Transverse colon (tissue), 3 donors: ENCODE results near the gene LRRC32.

Source experiments
- POLR2A ChIP-seq: fragments of 450-650 bp; IDR thresholded peaks from one replicate; pipeline ENCODE4 v1.6.1; 2016; ENCODE audit warnings: antibody characterized with exemption, mild to moderate bottlenecking, moderate library complexity
- TF ChIP-seq, protein P1 (sequence below), 5 experiments: fragments of 200-600 bp in 3 of 5; fragments of 450-650 bp in 2 of 5; sonication (generic) in 3 of 5; IDR thresholded peaks; 1 replicate in 2 of 5; 2 replicates in 3 of 5; pipeline ENCODE4 v1.5.1; 2016 to 2017; ENCODE audit warnings: antibody characterized with exemption in 5 of 5, inconsistent platforms in 3 of 5, mild to moderate bottlenecking in 2 of 5, moderate library complexity in 1 of 5

DNA sequence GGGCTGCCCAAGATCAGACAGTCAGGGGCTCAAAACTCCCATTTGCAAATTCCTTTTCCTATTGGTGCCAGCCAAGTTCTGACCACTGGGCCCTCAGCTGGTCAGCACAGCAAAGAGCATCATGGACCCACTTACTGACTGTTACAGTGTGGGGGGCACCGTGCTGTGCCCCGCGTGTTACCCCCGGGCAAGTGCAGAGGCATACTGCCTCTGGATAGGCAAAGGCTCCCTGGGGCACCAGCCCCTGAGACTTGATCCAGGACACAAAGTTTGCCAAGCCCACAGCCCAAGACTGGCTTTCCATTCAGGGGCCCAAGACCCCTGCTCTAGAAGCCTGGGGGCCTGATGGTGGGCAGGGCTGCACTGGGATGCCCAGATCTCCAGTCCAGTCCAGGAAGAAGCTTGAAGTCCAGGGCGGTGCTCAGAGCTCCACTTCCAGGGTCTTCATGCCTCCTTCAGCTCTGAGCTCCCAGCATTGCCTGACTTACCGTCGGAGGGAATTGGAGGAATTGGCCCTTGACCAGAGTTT is 6.6 kb downstream of the LRRC32 start:
- TF ChIP-seq, protein P1, sequence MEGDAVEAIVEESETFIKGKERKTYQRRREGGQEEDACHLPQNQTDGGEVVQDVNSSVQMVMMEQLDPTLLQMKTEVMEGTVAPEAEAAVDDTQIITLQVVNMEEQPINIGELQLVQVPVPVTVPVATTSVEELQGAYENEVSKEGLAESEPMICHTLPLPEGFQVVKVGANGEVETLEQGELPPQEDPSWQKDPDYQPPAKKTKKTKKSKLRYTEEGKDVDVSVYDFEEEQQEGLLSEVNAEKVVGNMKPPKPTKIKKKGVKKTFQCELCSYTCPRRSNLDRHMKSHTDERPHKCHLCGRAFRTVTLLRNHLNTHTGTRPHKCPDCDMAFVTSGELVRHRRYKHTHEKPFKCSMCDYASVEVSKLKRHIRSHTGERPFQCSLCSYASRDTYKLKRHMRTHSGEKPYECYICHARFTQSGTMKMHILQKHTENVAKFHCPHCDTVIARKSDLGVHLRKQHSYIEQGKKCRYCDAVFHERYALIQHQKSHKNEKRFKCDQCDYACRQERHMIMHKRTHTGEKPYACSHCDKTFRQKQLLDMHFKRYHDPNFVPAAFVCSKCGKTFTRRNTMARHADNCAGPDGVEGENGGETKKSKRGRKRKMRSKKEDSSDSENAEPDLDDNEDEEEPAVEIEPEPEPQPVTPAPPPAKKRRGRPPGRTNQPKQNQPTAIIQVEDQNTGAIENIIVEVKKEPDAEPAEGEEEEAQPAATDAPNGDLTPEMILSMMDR (IDR thresholded peaks at IDR 0.05), result no peak
- no peak for TF ChIP-seq POLR2A
